HG03442 (cell line): ENCODE data around the gene PGC.

Experiments used
- ATAC-seq: cut with Tn5 transposase; IDR thresholded peaks from one replicate; pipeline ENCODE4 v1.9.1; 2021; ENCODE audit warnings: mild to moderate bottlenecking, moderate library complexity; ENCODE audit not compliant: unreplicated experiment

PGC gene

GRCh38 chr6:41732591-41733359 is 14.4 kb downstream of the PGC start:
- ATAC-seq = peak; percentile 23

- ATAC-seq = no peak
Observed at GRCh38 chr6:41732149-41732548, 15.0 kb downstream of the PGC start.

GRCh38 chr6:41731561-41732086 is 15.6 kb downstream of the PGC start:
- no peak for ATAC-seq

DNA sequence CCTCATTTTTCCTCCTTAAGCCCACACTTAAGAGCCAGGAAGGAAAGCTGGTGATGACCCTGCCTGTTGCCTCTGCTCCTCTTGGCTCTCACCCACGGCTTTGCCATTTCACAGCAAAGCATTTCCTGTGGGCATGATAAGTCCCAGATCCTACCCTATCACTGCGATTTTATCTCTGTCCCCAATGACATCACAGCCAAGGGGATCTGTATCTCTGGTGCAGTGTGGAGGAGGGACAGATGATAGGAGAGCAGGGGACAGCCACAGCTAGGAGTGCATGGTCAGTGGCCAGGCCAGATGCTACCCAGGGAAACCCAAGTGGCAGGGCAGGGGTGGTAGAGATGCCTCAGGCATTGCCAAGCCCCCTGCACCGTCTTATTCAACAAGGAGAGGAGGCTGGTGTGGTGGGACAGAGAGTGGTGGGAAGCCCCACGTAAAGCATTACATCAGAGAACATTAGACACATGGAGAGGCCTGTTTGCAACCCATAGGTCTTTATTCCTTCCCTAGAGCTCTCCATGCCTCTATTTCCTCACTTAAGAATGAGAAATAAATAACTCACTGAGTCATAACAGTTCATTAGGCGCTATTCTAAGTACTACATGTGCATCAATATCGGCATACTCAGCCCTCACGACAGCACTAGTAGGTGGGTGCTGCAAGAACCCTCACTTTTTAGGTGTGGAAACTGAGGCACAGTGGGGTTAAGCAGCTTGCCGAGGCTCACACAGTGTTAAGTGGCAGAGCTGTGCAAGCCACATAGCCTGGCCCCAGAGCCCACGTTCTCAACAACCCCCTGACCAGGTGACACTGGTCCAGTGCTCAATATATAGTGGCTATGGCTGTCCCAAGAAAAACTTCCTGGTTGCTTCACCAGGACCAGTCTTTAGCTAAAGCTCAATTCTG is 16.4 kb downstream of the PGC start:
- ATAC-seq = no peak

DNA sequence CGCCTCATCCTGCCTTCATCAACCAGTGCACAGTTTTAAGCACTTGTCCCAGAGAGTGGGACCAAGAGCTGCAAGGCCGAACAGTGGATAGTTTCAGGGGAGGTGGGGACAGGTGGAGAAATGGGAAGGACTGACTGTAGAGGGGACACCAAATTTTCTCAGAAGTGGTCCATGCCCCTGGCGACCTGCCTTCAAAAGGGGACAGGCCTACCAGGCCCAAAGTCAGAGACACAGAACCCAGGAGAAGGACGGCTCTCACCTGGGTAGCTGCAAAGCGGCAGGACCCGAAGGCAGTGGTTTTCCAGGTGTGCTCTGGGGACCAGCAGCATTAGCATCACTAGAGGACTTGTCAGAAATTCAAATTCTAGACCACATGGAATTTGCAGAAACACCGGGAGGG is 17.6 kb downstream of the PGC start:
- no peak for ATAC-seq

DNA sequence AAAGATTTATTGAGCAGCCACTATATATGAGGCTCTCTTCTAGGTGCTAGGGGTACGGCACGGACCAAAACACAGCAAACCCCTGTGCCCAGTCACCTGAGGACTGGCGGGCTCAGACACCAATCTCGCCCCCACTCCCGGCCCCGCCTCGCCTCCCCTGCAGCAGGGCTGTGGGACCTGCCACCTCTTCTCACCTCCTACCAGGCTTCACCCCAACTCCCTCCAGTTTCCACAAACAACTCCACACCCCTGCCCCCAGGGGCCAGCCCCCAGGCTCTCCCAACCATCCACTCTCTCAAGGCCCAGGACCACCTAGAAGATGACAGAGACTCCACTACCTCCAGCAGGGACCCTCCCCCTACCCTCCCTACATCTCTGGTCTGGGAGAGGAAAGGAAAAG is 18.2 kb downstream of the PGC start:
- no peak for ATAC-seq

DNA sequence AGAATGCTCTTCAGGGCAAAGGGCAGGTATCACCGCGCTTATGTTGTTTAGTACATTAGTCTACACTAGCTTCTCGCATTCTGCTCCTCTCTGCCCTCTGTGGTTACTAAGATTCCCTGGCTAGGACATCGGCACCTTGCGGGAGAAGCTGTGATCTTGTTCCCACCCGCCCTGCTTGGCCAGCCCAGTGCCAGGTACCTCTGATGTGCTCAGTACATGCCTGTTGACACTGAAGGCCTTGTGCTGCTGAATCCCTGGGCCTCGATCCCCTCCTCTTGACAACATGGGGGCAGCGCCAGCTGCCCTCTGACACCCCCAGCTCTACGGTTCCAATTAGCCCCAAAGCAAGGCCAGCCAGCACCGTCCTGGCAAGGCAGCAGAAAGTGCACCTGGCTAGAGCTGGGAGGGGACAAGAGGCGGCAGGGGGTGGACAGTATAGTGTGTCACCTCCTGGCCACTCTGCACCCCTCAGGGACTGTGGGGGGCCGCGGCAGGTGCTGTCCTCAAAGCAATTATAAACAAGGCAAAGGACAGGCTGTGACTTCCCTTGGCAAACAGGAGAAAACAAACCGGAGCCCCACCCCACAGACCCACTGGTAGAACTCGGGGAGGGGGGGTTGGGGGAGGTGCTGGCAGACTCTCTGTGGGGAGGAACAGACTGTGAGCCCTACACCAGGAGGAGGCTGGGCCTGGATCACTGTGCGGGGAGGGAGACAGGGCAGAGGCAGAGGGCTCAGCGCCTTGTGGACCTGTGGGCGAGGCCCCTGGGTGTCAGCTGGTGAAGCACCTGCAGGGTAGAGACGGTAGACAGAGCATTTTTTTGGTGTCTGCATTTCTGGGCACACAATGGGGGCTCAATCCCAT is 18.9 kb downstream of the PGC start:
- no peak for ATAC-seq

DNA sequence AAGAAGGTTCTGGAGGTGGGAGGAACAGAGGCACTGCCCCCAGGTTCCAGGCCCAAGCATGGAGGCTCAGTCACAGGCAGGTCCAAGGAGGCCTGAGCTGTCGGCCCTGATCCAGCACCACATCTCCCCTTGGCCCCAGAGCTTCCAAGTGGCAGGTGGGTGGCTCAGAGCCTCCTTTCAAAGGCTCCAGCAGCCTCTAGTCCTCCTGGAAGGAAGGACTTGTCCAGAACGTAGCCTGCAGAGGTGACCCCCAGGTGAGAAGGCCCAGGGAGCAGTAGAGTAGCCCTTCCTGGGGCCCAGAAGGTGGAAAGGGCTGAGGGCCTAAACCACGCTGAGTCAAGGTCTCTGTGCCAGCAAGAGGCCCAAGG is 19.5 kb downstream of the PGC start:
- no peak for ATAC-seq

- ATAC-seq = no peak
Observed at GRCh38 chr6:41726876-41727275, 20.3 kb downstream of the PGC start.

- ATAC-seq = no peak
Observed at GRCh38 chr6:41724586-41725501, 22.4 kb downstream of the PGC start.

- ATAC-seq = no peak
Observed at GRCh38 chr6:41724228-41724580, 23.0 kb downstream of the PGC start.

DNA sequence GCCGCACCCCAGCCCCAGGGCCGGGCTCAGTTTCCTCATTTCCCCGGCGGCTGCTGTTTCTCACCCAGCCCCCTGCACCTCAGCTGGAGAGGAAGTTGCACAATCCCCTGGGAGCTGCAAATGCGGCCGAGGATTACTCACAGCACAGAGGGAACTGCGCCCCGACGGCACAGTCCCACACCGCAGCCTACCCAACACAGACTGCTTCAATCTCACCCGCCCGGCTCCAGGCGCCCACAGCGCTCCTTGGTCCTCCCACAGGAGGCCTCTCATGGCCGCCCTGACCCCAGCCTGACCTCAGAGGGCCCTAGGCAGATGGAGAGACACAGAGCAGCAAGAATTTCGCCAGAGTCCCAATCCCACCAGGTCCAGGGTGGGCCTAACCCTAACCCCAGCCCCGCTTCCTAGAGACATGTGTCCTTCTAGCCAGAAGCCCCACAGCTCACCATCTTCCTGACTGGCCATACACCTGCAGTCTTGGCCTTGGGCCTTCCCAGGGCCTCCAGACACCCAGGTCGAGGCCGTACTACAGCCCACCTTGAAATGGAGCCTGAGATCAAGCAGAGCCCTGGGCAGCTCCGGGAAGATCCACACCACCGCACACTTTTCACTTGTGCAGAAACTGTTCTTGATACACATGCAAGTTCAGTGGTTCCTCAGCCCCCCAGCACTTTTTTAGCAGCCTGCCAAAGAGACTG is 23.5 kb downstream of the PGC start:
- peak; percentile 68 for ATAC-seq

DNA sequence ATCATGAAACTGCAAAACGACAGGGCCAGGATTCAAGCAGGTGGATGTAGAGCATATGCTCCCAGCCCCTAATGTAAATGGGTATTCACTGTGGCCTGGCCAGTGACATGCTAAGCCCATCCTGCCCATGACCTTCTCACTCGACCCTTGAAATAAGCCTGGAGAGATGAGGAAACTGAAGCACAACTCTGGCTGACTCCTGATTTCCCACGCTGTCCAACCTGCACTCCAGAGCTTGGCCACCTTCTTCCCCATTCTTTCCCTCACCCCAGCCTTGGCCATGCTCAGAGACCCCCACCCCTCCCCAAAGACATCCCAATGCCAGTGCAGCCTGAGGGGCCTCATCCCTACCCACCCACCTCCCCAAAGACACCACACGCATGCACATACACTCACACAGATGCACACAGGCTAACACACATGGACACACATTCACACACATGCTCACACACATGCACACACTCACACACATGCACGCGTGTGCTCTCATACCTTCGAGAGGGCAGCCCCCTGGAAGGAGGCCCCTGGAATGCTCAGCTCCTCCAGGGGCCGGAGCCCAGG is 24.1 kb downstream of the PGC start:
- no peak for ATAC-seq

DNA sequence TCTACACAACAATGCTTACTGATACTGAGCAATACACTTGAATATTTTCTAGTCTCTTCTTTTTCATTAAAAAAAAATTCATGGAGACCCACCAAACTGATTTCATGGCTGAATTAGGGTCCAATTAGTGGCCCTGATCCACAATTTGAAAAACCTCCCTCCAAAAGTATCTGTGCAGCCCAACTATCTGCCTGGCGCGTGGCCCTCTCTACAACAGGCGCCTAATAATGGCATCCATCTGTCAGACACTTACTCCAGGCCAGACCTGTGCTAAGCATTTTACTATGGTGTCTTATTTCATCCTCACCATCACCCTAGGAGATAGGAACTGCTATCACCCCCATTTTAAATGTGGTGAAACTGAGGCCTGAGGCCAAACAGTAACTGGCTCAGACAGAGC is 25.8 kb downstream of the PGC start:
- ATAC-seq = no peak

DNA sequence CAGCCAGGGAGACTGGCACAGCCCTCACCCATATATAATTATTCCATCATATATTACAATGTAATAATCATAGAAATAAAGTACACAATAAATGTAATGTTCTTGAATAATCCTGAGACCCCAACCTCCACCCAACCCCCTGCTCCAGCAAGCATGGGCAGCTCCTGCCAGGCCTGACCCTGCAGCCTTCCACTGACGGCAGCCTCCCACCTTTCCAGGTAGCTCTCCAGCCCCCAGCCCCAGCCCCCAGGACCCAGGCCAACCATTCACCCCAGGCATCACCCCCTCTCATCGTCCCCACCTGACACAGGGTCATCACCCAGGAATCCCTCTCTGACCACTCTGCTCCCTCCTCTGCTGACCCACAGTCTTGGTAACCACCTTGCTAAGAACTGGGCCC is 26.4 kb downstream of the PGC start:
- ATAC-seq = no peak

GRCh38 chr6:41720262-41720620 is 27.0 kb downstream of the PGC start:
- ATAC-seq = no peak

GRCh38 chr6:41719436-41720261 is 27.5 kb downstream of the PGC start:
- ATAC-seq = no peak

DNA sequence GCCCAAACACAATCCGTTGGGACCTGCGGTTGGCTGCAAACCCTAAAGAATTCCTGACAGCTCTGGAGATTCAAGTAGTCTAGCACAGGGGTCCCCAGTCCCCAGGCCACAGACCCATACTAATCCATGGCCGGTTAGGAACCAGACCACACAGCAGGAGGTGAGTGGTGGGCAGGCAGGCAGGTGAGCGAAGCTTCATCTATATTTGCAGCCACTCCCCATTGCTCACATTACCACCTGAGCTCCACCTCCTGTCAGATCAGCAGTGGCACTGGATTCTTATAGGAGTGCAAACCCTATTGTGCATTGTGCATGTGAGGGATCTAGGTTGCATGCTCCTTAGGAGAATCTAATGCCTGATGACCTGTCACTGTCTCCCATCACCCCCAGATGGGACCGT is 28.4 kb downstream of the PGC start:
- no peak for ATAC-seq

- no peak for ATAC-seq
Observed at GRCh38 chr6:41717392-41717736, 29.8 kb downstream of the PGC start.
